ENCODE data around the gene BNC2.

The BNC2 gene

GRCh38 chr9:16619402-16619801 is 251.1 kb downstream of the BNC2 start:
- no peak for FAIRE-seq

DNA sequence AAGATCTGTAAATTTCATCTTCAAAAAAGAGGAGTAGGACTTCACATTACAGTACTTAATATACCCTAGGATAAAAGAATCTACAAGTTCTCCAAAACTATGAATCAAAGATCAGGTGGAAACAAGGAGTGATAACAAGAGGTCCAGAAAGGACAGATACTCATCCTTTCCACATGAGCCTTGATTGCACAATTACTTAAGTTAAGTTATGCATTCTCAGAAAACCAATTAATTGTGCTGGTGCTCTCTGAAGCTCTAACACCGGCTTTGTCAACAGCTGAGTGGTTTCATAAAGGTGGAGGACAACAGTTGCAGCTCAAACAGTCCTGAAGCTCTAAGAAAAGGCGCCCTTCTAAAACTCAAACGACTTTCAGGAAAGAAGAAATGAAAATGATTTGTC is 251.9 kb downstream of the BNC2 start:
- TF ChIP-seq POLR2A (IDR thresholded peaks at IDR 0.05; ENCODE audit: low read depth, low read length) (no peak), POLR2AphosphoS5 (IDR thresholded peaks at IDR 0.05; ENCODE audit: low read depth, low read length) (no peak), TAF1 (IDR thresholded peaks at IDR 0.05; ENCODE audit: borderline replicate concordance, low read depth, low read length) (no peak)
- no peak for DNase-seq (ENCODE audit: insufficient read length)
- no peak for FAIRE-seq

More at GRCh38 chr9:16619402-16619801, 251.1 kb downstream of the BNC2 start:
- DNase-seq (ENCODE audit: insufficient read length) = no peak
- TF ChIP-seq TAF1 (IDR thresholded peaks at IDR 0.05; ENCODE audit: borderline replicate concordance, low read depth, low read length) (no peak), POLR2AphosphoS5 (IDR thresholded peaks at IDR 0.05; ENCODE audit: low read depth, low read length) (no peak), POLR2A (IDR thresholded peaks at IDR 0.05; ENCODE audit: low read depth, low read length) (no peak)

GRCh38 chr9:16616686-16617085 is 253.8 kb downstream of the BNC2 start:
- no peak for FAIRE-seq
- TF ChIP-seq POLR2AphosphoS5 (IDR thresholded peaks at IDR 0.05; ENCODE audit: low read depth, low read length) (no peak), TAF1 (IDR thresholded peaks at IDR 0.05; ENCODE audit: borderline replicate concordance, low read depth, low read length) (no peak), POLR2A (IDR thresholded peaks at IDR 0.05; ENCODE audit: low read depth, low read length) (no peak)
- DNase-seq (ENCODE audit: insufficient read length) = no peak

GRCh38 chr9:16615451-16615850 is 255.0 kb downstream of the BNC2 start:
- no peak for FAIRE-seq
- no peak for DNase-seq (ENCODE audit: insufficient read length)
- TF ChIP-seq POLR2AphosphoS5 (IDR thresholded peaks at IDR 0.05; ENCODE audit: low read depth, low read length) (no peak), TAF1 (IDR thresholded peaks at IDR 0.05; ENCODE audit: borderline replicate concordance, low read depth, low read length) (no peak), POLR2A (IDR thresholded peaks at IDR 0.05; ENCODE audit: low read depth, low read length) (no peak)

DNA sequence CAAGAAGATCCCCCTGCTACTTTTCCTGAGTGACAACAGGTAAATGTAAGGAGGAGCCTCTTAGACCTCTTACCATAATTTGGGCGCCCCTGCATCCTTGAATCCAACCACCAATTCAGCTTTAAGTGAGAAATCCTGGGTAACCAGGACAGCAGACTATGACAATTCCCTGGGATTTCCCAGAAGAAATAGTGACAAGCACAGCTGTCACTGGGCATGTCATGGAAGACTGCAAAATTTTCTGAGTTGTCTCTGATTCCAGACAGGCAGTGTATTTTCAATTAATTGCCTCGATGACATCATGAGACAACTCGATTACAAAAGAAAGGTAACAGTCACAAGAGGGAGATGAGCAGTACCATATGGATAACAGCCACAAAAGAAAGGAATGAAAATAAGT is 256.9 kb downstream of the BNC2 start:
- DNase-seq (ENCODE audit: insufficient read length) (no peak), FAIRE-seq (no peak)
- TF ChIP-seq POLR2A (IDR thresholded peaks at IDR 0.05; ENCODE audit: low read depth, low read length) (no peak), TAF1 (IDR thresholded peaks at IDR 0.05; ENCODE audit: borderline replicate concordance, low read depth, low read length) (no peak), POLR2AphosphoS5 (IDR thresholded peaks at IDR 0.05; ENCODE audit: low read depth, low read length) (no peak)

- TF ChIP-seq POLR2A (IDR thresholded peaks at IDR 0.05; ENCODE audit: low read depth, low read length) (no peak), TAF1 (IDR thresholded peaks at IDR 0.05; ENCODE audit: borderline replicate concordance, low read depth, low read length) (no peak), POLR2AphosphoS5 (IDR thresholded peaks at IDR 0.05; ENCODE audit: low read depth, low read length) (no peak)
- no peak for FAIRE-seq
Measured at GRCh38 chr9:16613051-16613450, 257.4 kb downstream of the BNC2 start.

DNA sequence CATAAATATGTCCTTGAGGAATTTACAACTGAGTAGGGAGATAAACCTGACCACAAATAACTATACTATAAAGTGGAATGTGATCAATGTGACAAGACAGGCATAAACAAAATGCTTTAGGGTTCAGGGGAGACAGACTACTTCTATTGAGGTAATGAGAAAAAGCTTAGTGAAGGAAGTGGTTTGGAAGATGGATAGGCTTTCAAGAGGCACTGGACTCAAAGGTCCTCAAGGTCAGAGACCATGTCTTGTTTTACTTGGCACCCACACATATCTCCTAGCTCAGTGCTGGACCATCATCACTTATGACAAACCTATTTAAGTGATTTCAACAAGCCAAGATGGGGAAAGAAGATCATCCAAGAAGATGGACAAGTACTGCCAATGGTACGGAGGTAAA is 257.8 kb downstream of the BNC2 start:
- no peak for TF ChIP-seq POLR2AphosphoS5 (IDR thresholded peaks at IDR 0.05; ENCODE audit: low read depth, low read length)
- TF ChIP-seq TAF1 (IDR thresholded peaks at IDR 0.05; ENCODE audit: borderline replicate concordance, low read depth, low read length) = no peak
- TF ChIP-seq POLR2A (IDR thresholded peaks at IDR 0.05; ENCODE audit: low read depth, low read length) = no peak
- DNase-seq (ENCODE audit: insufficient read length) (no peak), FAIRE-seq (no peak)

More at GRCh38 chr9:16613051-16613450, 257.4 kb downstream of the BNC2 start:
- no peak for DNase-seq (ENCODE audit: insufficient read length)

DNA sequence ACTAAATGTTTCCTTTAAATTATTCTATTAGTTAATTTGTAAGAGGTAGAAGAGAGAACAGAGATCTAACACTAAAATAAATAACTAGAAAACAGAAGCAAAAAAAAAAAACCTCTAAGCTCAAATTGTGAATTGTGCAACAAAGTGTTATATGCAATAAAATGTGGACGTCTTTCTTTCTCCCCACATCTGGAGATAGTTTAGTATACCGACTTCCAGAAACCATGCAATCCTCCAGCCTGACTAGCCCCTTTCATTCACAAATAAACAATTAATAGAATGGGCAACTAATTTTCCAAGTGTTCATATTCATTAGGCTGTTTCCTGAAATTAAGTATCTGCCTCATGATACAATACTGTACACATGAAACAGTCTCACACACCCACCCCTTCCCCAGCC is 258.5 kb downstream of the BNC2 start:
- TF ChIP-seq POLR2A (IDR thresholded peaks at IDR 0.05; ENCODE audit: low read depth, low read length) (no peak), TAF1 (IDR thresholded peaks at IDR 0.05; ENCODE audit: borderline replicate concordance, low read depth, low read length) (no peak), POLR2AphosphoS5 (IDR thresholded peaks at IDR 0.05; ENCODE audit: low read depth, low read length) (no peak)

DNA sequence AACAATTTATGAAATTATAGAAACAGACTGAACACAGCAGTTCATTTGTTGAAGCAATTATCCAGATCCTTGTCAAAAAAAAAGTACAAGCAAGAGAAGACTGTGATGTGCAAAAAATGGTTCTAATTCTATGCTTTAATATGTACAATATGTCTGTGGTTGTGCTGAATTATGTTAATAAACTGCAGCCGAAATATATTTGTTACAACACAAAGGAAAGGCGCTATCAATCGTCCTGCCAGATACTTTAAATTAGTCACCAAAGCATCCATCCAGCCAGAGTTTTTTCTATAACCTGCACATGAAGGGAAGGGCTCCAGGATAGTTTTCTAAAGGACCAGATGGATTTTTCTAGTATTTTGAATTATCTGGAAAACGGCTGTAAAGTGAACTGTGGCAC is 259.5 kb downstream of the BNC2 start:
- no peak for TF ChIP-seq POLR2AphosphoS5 (IDR thresholded peaks at IDR 0.05; ENCODE audit: low read depth, low read length)
- TF ChIP-seq TAF1 (IDR thresholded peaks at IDR 0.05; ENCODE audit: borderline replicate concordance, low read depth, low read length) = no peak
- TF ChIP-seq POLR2A (IDR thresholded peaks at IDR 0.05; ENCODE audit: low read depth, low read length) = no peak
- FAIRE-seq (no peak), DNase-seq (ENCODE audit: insufficient read length) (no peak)

More for the DNA sequence above, 258.5 kb downstream of the BNC2 start:
- no peak for DNase-seq (ENCODE audit: insufficient read length)
- no peak for FAIRE-seq

- DNase-seq (ENCODE audit: insufficient read length) (no peak), FAIRE-seq (no peak)
- no peak for TF ChIP-seq POLR2A (IDR thresholded peaks at IDR 0.05; ENCODE audit: low read depth, low read length)
- TF ChIP-seq TAF1 (IDR thresholded peaks at IDR 0.05; ENCODE audit: borderline replicate concordance, low read depth, low read length) = no peak
- TF ChIP-seq POLR2AphosphoS5 (IDR thresholded peaks at IDR 0.05; ENCODE audit: low read depth, low read length) = no peak
Measured at GRCh38 chr9:16610538-16610937, 259.9 kb downstream of the BNC2 start.

DNA sequence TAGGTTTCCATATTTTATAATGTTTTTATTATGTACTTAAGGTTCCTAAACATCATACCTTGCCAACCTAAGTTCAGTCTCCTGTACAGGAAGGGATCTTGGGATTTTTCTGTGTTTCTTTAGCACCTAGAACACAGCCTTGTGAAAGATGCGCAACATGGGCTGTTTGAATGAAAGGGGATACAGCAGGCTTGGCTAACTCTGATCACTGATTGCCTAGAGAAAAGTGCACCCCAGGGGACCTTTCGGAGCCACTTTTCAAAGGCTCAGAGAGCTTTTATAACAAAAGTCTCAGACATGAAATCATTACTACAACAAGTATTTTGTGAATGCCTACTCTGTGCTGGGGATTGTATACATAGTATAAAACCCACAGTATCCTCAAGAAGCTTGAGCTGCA is 261.6 kb downstream of the BNC2 start:
- TF ChIP-seq POLR2A (IDR thresholded peaks at IDR 0.05; ENCODE audit: low read depth, low read length) (no peak), POLR2AphosphoS5 (IDR thresholded peaks at IDR 0.05; ENCODE audit: low read depth, low read length) (no peak), TAF1 (IDR thresholded peaks at IDR 0.05; ENCODE audit: borderline replicate concordance, low read depth, low read length) (no peak)
- FAIRE-seq (no peak), DNase-seq (ENCODE audit: insufficient read length) (no peak)

GRCh38 chr9:16602494-16602893 is 268.0 kb downstream of the BNC2 start:
- FAIRE-seq (no peak), DNase-seq (ENCODE audit: insufficient read length) (no peak)
- TF ChIP-seq POLR2AphosphoS5 (IDR thresholded peaks at IDR 0.05; ENCODE audit: low read depth, low read length) (no peak), TAF1 (IDR thresholded peaks at IDR 0.05; ENCODE audit: borderline replicate concordance, low read depth, low read length) (no peak), POLR2A (IDR thresholded peaks at IDR 0.05; ENCODE audit: low read depth, low read length) (no peak)

- no peak for TF ChIP-seq TAF1 (IDR thresholded peaks at IDR 0.05; ENCODE audit: borderline replicate concordance, low read depth, low read length)
- TF ChIP-seq POLR2AphosphoS5 (IDR thresholded peaks at IDR 0.05; ENCODE audit: low read depth, low read length) = no peak
- TF ChIP-seq POLR2A (IDR thresholded peaks at IDR 0.05; ENCODE audit: low read depth, low read length) = no peak
- no peak for DNase-seq (ENCODE audit: insufficient read length)
- FAIRE-seq = no peak
Measured at GRCh38 chr9:16601991-16602390, 268.5 kb downstream of the BNC2 start.

All from GM12892 (cell line).